Ascending aorta (tissue), 2 donors: ENCODE data around the gene MCM5. TPM values are rescaled to one million over a fixed set of nuclear protein-coding genes. Genes with fewer than 3 reads are reported as not detected.

Source experiments
- DNase-seq, 2 donors: peaks; one replicate each; pipeline ENCODE4 v3.0.0-alpha.2; 2019; ENCODE audit warnings: low spot score in 2 of 2
- H3K27ac ChIP-seq, 2 donors: fragments of 200-600 bp; sonication (generic); one replicate each; pipeline ENCODE4 v1.5.1; 2016 to 2017; ENCODE audit warnings: mild to moderate bottlenecking in 1 of 2
- H3K27me3 ChIP-seq: fragments of 200-600 bp; sonication (generic); one replicate; pipeline ENCODE4 v1.5.1; 2017
- H3K36me3 ChIP-seq, 2 donors: fragments of 200-600 bp; sonication (generic); one replicate each; pipeline ENCODE4 v1.5.1; 2016
- H3K4me1 ChIP-seq, 2 donors: fragments of 200-600 bp; sonication (generic); one replicate each; pipeline ENCODE4 v1.5.1; 2016 to 2017; ENCODE audit warnings: mild to moderate bottlenecking in 1 of 2
- H3K4me3 ChIP-seq, 2 donors: fragments of 200-600 bp; sonication (generic); one replicate each; pipeline ENCODE4 v1.5.1; 2016 to 2017; ENCODE audit warnings: mild to moderate bottlenecking in 1 of 2
- H3K9me3 ChIP-seq, 2 donors: fragments of 200-600 bp; sonication (generic); one replicate each; pipeline ENCODE4 v1.5.1; 2016
- intact Hi-C: fragments of 100-400 bp; cut with DNase I; formaldehyde crosslinking; loops from one replicate; pipeline ENCODE4 v1.15.1; 2023
- total RNA-seq: library from RNA; depleted of rRNA; stranded (reverse); fragments of >200 nt; gene quantifications from one replicate; pipeline ENCODE4 v1.1.0, GENCODE V29; 2016
- TF ChIP-seq, protein P1 (sequence below), 3 experiments: fragments of 200-600 bp in 2 of 3; fragments of 450-650 bp in 1 of 3; sonication (generic) in 2 of 3; IDR thresholded peaks; one replicate each; pipeline ENCODE4 v1.5.1; 2016 to 2019; ENCODE audit warnings: antibody characterized with exemption in 3 of 3, mild to moderate bottlenecking in 1 of 3, moderate library complexity in 1 of 3

Gene MCM5
- total RNA-seq, 1 donor from 2014 or later: 31.1 TPM

- Histone ChIP-seq H3K9me3 (no peaks in the 10 kb centered on the region), H3K36me3 (peaks cover 22 to 40% of the 10 kb centered on the region in 2 donors), H3K27ac (no peak overlapping the region), H3K4me1 (peaks cover 0 to 3% of the 10 kb centered on the region in 2 donors), H3K4me3 (no peak overlapping the region), H3K27me3 (no peaks in the 10 kb centered on the region)
- intact Hi-C loops: no loop called here
- TF ChIP-seq, protein P1, sequence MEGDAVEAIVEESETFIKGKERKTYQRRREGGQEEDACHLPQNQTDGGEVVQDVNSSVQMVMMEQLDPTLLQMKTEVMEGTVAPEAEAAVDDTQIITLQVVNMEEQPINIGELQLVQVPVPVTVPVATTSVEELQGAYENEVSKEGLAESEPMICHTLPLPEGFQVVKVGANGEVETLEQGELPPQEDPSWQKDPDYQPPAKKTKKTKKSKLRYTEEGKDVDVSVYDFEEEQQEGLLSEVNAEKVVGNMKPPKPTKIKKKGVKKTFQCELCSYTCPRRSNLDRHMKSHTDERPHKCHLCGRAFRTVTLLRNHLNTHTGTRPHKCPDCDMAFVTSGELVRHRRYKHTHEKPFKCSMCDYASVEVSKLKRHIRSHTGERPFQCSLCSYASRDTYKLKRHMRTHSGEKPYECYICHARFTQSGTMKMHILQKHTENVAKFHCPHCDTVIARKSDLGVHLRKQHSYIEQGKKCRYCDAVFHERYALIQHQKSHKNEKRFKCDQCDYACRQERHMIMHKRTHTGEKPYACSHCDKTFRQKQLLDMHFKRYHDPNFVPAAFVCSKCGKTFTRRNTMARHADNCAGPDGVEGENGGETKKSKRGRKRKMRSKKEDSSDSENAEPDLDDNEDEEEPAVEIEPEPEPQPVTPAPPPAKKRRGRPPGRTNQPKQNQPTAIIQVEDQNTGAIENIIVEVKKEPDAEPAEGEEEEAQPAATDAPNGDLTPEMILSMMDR (IDR thresholded peaks at IDR 0.05): no peak
- DNase-seq: no peak
Measured at GRCh38 chr22:35386670-35387288, 13.2 kb upstream of the MCM5 start.

GRCh38 chr22:35390933-35391332 is 9.0 kb upstream of the MCM5 start:
- H3K36me3 ChIP-seq: peaks cover 22 to 35% of the 10 kb centered on the region in 2 donors

DNA sequence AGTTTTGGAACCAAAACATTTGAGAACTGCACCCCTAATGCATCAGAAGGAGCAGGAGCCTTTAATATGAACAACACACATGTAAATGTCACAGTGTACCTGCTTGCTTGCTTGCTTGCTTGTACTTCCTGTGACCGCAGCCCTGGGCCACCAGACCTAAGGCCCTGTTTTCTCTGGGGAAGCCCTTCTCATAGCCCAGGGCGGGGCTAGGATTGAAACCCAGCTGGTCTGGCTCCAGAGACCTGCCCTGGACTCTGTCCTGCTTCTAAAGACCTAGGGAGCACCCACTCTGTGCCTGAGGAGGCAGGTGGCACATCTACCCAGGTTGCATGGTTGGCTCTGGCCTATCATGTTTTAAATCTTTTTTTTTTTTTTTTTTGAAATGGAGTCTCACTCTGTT is 7.6 kb upstream of the MCM5 start:
- Histone ChIP-seq H3K4me1 (peaks cover 0 to 2% of the 10 kb centered on the region in 2 donors), H3K27ac (no peak overlapping the region), H3K4me3 (no peak overlapping the region), H3K27me3 (no peaks in the 10 kb centered on the region), H3K36me3 (peaks cover 14 to 22% of the 10 kb centered on the region in 2 donors), H3K9me3 (no peaks in the 10 kb centered on the region)
- intact Hi-C loops: no loop called here
- TF ChIP-seq, protein P1 (IDR thresholded peaks at IDR 0.05): no peak
- DNase-seq: no peak

More at GRCh38 chr22:35390933-35391332, 9.0 kb upstream of the MCM5 start:
- Histone ChIP-seq H3K9me3 (no peaks in the 10 kb centered on the region), H3K27ac (no peak overlapping the region), H3K4me3 (no peak overlapping the region), H3K27me3 (no peaks in the 10 kb centered on the region), H3K4me1 (peaks cover 0 to 2% of the 10 kb centered on the region in 2 donors)
- no peak for DNase-seq
- TF ChIP-seq, protein P1 (IDR thresholded peaks at IDR 0.05): no peak
- intact Hi-C loops: no loop called here

DNA sequence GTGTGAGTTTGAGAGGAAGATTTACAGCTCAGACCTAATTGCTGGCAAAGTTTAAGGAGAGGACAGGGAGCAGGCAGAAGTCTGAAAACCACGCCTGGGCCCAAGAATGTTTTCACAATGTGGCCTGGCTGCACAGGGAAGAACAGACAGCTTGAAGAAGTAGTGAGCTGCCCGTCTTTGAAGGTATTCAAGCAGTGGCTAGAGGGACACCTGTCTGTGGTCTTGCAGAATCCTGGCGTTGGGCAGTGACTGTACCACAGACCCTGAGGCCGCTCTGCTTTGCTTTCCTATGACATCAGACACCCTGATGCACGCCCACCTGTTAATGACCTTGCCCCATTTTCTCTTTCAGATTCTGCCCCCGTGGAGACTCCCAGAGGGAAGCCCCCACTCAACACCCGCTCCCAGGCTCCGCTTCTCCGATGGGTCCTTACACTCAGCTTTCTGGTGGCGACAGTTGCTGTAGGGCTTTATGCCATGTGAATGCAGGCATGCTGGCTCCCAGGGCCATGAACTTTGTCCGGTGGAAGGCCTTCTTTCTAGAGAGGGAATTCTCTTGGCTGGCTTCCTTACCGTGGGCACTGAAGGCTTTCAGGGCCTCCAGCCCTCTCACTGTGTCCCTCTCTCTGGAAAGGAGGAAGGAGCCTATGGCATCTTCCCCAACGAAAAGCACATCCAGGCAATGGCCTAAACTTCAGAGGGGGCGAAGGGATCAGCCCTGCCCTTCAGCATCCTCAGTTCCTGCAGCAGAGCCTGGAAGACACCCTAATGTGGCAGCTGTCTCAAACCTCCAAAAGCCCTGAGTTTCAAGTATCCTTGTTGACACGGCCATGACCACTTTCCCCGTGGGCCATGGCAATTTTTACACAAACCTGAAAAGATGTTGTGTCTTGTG is 6.6 kb upstream of the MCM5 start:
- peak overlapping the region; percentile 5 to 59 for H3K27ac ChIP-seq
- no peaks in the 10 kb centered on the region for H3K9me3 ChIP-seq
- peaks cover 0 to 2% of the 10 kb centered on the region in 2 donors for H3K4me1 ChIP-seq
- H3K36me3 ChIP-seq: peaks cover 9 to 17% of the 10 kb centered on the region in 2 donors
- no peak for DNase-seq
- TF ChIP-seq, protein P1 (IDR thresholded peaks at IDR 0.05): no peak
- intact Hi-C loops: no loop called here
- H3K4me3 ChIP-seq: no peak overlapping the region
- H3K27me3 ChIP-seq: no peaks in the 10 kb centered on the region

GRCh38 chr22:35394011-35394312 is 6.0 kb upstream of the MCM5 start:
- Histone ChIP-seq H3K27ac (peak overlapping the region; percentile 5 to 59), H3K27me3 (no peaks in the 10 kb centered on the region), H3K4me3 (no peak overlapping the region), H3K9me3 (no peaks in the 10 kb centered on the region), H3K4me1 (peaks cover 0 to 2% of the 10 kb centered on the region in 2 donors), H3K36me3 (peaks cover 9 to 17% of the 10 kb centered on the region in 2 donors)
- TF ChIP-seq, protein P1 (IDR thresholded peaks at IDR 0.05): no peak
- DNase-seq: no peak
- intact Hi-C loops: no loop called here
